ENCODE measurements around the gene DCAKD. TPM values are rescaled to one million over a fixed set of nuclear protein-coding genes. Genes with fewer than 3 reads are reported as not detected.

Gene DCAKD
- total and polyA plus RNA-seq, 10 of the 15 experiments (the other 5 are each of a cell fraction or from before 2014, with no cell fraction given), result 11.6 to 62.7 (median 38.3) TPM

DNA sequence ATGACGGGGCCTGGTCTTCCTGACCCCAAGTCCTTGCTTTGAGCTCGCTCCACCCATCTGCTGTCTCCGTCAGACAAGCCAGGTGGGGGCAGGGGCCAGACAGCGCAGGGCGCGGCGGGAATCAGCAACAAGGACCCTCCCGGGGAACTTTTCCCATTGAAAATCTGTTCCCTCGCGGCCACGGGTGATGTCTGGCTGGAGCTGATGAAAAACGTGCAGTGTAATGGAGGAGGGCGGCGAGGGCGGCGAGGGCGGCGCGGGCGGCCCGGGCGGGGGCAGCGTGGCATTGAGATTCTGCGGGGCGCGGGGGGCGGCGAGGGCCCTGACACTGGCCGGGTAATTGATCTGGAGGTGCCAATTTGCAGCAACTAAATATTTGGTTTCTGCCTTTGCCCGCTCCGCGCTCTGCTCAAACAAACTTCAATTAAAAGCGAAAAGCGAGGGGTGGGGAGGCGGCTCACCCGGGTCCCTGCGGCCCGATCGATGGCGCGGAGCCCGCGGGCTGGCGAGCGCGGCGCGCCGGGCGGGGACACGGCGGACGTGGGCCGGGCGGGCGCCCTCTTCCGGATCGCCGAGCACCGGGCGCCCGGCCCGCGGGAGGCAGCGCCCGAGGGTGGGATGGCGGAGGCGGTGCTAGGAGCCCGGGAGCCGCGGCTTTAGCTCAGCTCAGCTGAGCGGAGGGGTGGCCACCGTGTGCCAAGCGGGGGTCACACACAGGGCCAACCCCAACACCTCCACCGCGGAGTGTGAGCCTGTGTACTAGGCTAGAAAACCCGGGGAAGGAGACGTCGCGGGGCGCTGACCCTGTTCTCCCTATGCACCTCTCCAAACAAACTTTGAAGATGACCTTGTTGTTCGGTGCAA is 32.4 kb downstream of the DCAKD start (continued):
- TF ChIP-seq, protein P1, sequence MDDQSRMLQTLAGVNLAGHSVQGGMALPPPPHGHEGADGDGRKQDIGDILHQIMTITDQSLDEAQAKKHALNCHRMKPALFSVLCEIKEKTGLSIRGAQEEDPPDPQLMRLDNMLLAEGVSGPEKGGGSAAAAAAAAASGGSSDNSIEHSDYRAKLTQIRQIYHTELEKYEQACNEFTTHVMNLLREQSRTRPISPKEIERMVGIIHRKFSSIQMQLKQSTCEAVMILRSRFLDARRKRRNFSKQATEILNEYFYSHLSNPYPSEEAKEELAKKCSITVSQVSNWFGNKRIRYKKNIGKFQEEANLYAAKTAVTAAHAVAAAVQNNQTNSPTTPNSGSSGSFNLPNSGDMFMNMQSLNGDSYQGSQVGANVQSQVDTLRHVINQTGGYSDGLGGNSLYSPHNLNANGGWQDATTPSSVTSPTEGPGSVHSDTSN (IDR thresholded peaks at IDR 0.05; ENCODE audit: insufficient replicate concordance, low read depth, low read length), result no peak
- TF ChIP-seq, protein P2, sequence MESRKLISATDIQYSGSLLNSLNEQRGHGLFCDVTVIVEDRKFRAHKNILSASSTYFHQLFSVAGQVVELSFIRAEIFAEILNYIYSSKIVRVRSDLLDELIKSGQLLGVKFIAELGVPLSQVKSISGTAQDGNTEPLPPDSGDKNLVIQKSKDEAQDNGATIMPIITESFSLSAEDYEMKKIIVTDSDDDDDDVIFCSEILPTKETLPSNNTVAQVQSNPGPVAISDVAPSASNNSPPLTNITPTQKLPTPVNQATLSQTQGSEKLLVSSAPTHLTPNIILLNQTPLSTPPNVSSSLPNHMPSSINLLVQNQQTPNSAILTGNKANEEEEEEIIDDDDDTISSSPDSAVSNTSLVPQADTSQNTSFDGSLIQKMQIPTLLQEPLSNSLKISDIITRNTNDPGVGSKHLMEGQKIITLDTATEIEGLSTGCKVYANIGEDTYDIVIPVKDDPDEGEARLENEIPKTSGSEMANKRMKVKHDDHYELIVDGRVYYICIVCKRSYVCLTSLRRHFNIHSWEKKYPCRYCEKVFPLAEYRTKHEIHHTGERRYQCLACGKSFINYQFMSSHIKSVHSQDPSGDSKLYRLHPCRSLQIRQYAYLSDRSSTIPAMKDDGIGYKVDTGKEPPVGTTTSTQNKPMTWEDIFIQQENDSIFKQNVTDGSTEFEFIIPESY (IDR thresholded peaks at IDR 0.05), result no peak
- no peak for TF ChIP-seq RFX5 (IDR thresholded peaks at IDR 0.05; ENCODE audit: low read depth, low read length)
- no peak for TF ChIP-seq STAT3 (IDR thresholded peaks at IDR 0.05; ENCODE audit: low read depth, low read length)
- no peak for TF ChIP-seq SUPT20H (IDR thresholded peaks at IDR 0.05; ENCODE audit: borderline replicate concordance, control insufficient read depth, low read depth, low read length)

DNA sequence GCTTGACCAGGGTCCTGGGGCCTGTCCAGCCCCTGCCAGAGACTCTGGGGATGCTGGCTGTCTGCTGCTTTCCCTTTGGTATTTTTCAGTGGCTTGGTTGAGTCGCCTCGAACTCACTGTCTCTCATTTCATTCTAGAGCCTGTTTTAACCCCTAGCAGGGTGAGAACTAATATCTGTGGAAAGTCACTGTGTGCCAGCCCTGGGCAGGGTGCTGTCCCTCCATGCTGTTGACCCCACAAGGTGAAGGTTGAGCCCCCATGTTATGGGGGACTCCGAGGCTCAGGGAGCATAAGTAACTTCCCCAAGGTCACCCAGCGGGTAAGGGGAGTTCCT is 33.0 kb downstream of the DCAKD start:
- intact Hi-C loops (cut with micrococcal nuclease; ENCODE audit: unreplicated experiment) (loop anchor here (5.0 kb wide), 1 partner anchor 79 kb away; no protein-coding TSS in a partner anchor), in situ Hi-C loops (cut with MboI) (no loop called here)
- Histone ChIP-seq H3K79me2 (ENCODE audit: control insufficient read depth, insufficient read depth, low read length) (no peaks in the 10 kb centered on the region), H4K20me1 (ENCODE audit: control insufficient read depth, insufficient read depth) (no peaks in the 10 kb centered on the region; the same call in none of the 2 replicates), H3K36me3 (ENCODE audit: control insufficient read depth in 2 of 2, insufficient read depth in 2 of 2, low read length in 1 of 2) (0 out of 4 replicates have a peak, but pooled peaks cover 0 to 2% of the 10 kb centered on the region in 2 experiments), H3K27ac (ENCODE audit: control insufficient read depth, insufficient read depth) (no peak overlapping the region), H3K4me1 (ENCODE audit: control insufficient read depth, insufficient read depth, low read length) (peaks cover 29% of the 10 kb centered on the region), H3K27me3 (replicated peaks in 1 of 2; ENCODE audit: control insufficient read depth in 2 of 2, insufficient read depth in 2 of 2, low read length in 1 of 2) (peaks cover 0 to 6% of the 10 kb centered on the region in 2 experiments; a peak in 2 of 4 replicates), H2AFZ (ENCODE audit: control insufficient read depth, low read depth, low read length) (peak overlapping the region; percentile 70), H3K4me3 (peak overlapping the region; percentile 70), H3K9ac (ENCODE audit: control insufficient read depth, insufficient read depth, low read length) (peak overlapping the region; percentile 43), H3K9me3 (replicated peaks; ENCODE audit: control insufficient read depth, insufficient read depth, low read length) (no peaks in the 10 kb centered on the region), H3K4me2 (ENCODE audit: control insufficient read depth, insufficient read depth) (peak overlapping the region; percentile 91)
- CTCF ChIA-PET, result interaction anchor here (0.6 to 9.5 kb wide), 15 partner anchors 8 to 438 kb away, joined by 3 to 156 read pairs (median 4); no protein-coding TSS in a partner anchor
- no peak for FAIRE-seq
- no peak for TF ChIP-seq SIX5 (IDR thresholded peaks at IDR 0.05; ENCODE audit: low read depth, low read length, severe bottlenecking)
- TF ChIP-seq, protein P3, sequence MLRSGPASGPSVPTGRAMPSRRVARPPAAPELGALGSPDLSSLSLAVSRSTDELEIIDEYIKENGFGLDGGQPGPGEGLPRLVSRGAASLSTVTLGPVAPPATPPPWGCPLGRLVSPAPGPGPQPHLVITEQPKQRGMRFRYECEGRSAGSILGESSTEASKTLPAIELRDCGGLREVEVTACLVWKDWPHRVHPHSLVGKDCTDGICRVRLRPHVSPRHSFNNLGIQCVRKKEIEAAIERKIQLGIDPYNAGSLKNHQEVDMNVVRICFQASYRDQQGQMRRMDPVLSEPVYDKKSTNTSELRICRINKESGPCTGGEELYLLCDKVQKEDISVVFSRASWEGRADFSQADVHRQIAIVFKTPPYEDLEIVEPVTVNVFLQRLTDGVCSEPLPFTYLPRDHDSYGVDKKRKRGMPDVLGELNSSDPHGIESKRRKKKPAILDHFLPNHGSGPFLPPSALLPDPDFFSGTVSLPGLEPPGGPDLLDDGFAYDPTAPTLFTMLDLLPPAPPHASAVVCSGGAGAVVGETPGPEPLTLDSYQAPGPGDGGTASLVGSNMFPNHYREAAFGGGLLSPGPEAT (IDR thresholded peaks at IDR 0.05; ENCODE audit: low read depth), result peak; percentile 13; the same call in 1 of the 2 replicates
- TF ChIP-seq NFYB (IDR thresholded peaks at IDR 0.05; ENCODE audit: insufficient read depth, low read depth, low read length), result no peak
- TF ChIP-seq ESRRA (IDR thresholded peaks at IDR 0.05; ENCODE audit: low read length), result peak; percentile 96
- TF ChIP-seq NR2F1 (conservative IDR thresholded peaks at IDR 0.05), result peak; percentile 65
- TF ChIP-seq CREM (IDR thresholded peaks at IDR 0.05; ENCODE audit: low read depth), result peak; percentile 22; the same call in 1 of the 2 replicates
- no peak for DNase-seq (ENCODE audit: low read depth, low spot score)
- 24% methylated on average over 4 of the region's 4 CpGs for WGBS (ENCODE audit: insufficient coverage, insufficient replicate concordance, low lambda C conversion rate, missing lambda C conversion rate)
- SMC1A ChIA-PET (ENCODE audit: uncharacterized antibody, unreplicated experiment), result interaction anchor here (0.6 to 5.3 kb wide), 5 partner anchors 27 to 179 kb away, joined by 3 to 90 read pairs (median 4); no protein-coding TSS in a partner anchor
- POLR2A ChIA-PET, result interaction anchor here (0.5 to 2.5 kb wide), 7 partner anchors 9 to 130 kb away, joined by 3 to 13 read pairs (median 6); no protein-coding TSS in a partner anchor
- no TSS peak for BruUV-seq (replicated peaks)
- RAD21 ChIA-PET (ENCODE audit: unreplicated experiment), result interaction anchor here (1.0 to 7.9 kb wide), 6 partner anchors 21 to 117 kb away, joined by 3 to 82 read pairs (median 7); partner anchors contain the start of gene ACBD4
- no peak for ATAC-seq
